Adipocyte (in vitro differentiated cells): Measurements from ENCODE around the gene ZDHHC20.
A peak's percentile ranks its signal among the peaks of the same experiment; 100 is the strongest.

Source experiments
- DNase-seq: peaks from one replicate; pipeline ENCODE4 v3.0.0-alpha.2; 2015; ENCODE audit warnings: low read depth
- H3K27me3 ChIP-seq: replicated peaks from 2 replicates; pipeline ENCODE4 v1.7.0; 2013; ENCODE audit warnings: mild to moderate bottlenecking, low read length, moderate library complexity; ENCODE audit not compliant: control insufficient read depth, insufficient read depth
- H3K36me3 ChIP-seq: 2 replicates; pipeline ENCODE4 v1.7.0; 2013; ENCODE audit warnings: low read length, mild to moderate bottlenecking, moderate library complexity; ENCODE audit not compliant: control insufficient read depth, insufficient read depth, severe bottlenecking
- H3K4me1 ChIP-seq: 2 replicates; pipeline ENCODE4 v1.7.0; 2013; ENCODE audit warnings: mild to moderate bottlenecking, low read length, moderate library complexity; ENCODE audit not compliant: control insufficient read depth, insufficient read depth
- H3K4me3 ChIP-seq: 2 replicates; pipeline ENCODE4 v1.7.0; 2013; ENCODE audit warnings: mild to moderate bottlenecking, low read length, moderate library complexity
- H3K9ac ChIP-seq: 2 replicates; pipeline ENCODE4 v1.7.0; 2013; ENCODE audit warnings: mild to moderate bottlenecking, low read length, moderate library complexity
- H3K9me3 ChIP-seq: 2 replicates; pipeline ENCODE4 v1.7.0; 2013; ENCODE audit warnings: mild to moderate bottlenecking, low read length, moderate library complexity; ENCODE audit not compliant: control insufficient read depth

Gene ZDHHC20

DNA sequence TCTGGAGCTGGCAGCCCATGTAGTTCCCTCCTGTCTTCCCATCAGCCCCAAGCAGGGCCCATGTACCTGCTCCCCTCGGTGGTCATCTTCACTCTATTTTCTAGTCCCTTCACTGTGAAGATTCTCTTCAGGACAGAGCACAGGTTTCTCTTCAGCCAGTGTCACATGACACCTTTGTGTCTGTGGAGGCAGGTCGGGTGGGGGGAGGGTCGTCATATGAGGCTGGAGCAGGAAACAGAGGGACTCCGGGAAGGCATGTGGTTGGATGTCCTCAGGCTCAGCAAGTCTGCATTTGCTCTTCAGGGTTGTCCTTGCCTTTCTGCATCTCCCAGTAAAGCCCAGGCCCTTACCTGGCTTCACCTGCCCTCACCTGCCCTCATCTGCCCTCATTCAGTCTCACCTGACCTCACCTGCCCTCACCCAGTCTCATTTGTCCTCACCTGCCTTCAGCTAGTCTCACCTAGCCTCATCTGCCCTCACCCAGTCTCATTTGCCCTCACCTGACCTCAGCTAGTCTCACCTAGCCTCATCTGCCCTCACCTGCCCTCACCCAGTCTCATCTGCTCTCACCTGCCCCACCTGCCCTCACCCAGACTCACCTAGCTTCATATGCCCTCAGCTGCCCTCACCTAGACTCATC lies 120.3 kb downstream of the ZDHHC20 start:
- Histone ChIP-seq H3K4me3 (no peak overlapping the region), H3K27me3 (peaks cover 7% of the 10 kb centered on the region), H3K4me1 (no peaks in the 10 kb centered on the region), H3K9me3 (no peaks in the 10 kb centered on the region), H3K9ac (no peak overlapping the region), H3K36me3 (no peaks in the 10 kb centered on the region)
- no peak for DNase-seq

DNA sequence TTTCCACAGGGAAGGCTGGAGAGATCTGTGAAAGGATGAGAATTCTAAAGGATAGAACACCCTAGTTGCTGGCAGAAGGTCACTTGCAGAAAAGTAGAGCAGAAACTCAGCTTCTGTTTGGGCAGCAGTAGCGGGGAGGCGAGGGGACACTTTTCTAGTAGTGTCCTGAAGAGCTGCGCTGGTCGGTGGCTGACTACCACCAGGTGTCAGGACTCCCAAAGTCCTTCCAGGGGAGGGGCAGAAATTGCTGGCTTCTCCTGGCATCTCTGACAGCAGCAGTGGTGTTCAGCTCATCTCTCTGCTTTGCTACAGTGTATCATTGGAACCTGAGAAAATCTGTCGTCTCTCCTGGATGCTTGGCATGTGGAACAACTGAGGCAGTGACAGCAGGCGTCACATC lies 120.9 kb downstream of the ZDHHC20 start:
- no peaks in the 10 kb centered on the region for H3K4me1 ChIP-seq
- H3K27me3 ChIP-seq, result peaks cover 7% of the 10 kb centered on the region
- no peak overlapping the region for H3K9ac ChIP-seq
- no peak for DNase-seq
- H3K9me3 ChIP-seq, result no peaks in the 10 kb centered on the region
- no peak overlapping the region for H3K4me3 ChIP-seq
- no peaks in the 10 kb centered on the region for H3K36me3 ChIP-seq

DNA sequence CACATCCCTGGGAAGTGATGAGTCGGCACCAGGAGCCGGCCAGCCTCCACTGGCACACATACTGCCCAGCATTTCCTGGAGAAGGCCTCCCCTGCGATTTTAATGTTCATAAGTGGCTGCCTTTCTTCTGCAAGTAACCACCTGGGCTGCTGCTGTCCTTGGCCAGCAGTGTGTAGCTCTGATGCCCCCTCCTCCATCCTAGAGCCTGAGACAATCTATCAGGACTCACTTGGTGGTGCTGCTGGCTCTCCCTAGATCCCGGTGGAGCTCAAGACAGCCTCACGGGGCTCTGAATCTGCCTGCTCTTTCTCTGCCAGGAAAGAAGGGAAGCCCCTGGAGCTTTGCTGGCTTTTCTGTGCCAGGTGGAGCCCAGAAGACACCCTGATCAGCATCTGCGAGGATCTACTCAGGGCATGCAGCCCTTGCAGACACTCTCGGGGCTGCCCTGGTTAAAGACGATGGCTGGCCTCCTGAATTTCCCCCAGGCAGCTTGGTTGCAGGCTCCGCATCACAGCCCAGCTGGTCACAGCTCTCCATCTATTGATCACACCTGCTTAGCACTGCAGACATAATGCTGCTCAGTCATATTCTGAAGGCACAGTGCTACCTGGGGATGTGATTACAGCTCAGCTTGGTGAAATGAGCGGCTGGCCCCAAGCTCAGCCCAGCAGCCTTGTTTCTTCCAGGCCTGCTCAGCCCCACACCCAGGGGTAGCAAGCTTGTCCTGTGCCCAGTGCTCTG lies 122.3 kb downstream of the ZDHHC20 start:
- no peak overlapping the region for H3K9ac ChIP-seq
- H3K4me1 ChIP-seq, result no peaks in the 10 kb centered on the region
- no peak overlapping the region for H3K4me3 ChIP-seq
- H3K27me3 ChIP-seq, result peaks cover 7% of the 10 kb centered on the region
- no peak for DNase-seq
- no peaks in the 10 kb centered on the region for H3K9me3 ChIP-seq
- no peaks in the 10 kb centered on the region for H3K36me3 ChIP-seq

DNA sequence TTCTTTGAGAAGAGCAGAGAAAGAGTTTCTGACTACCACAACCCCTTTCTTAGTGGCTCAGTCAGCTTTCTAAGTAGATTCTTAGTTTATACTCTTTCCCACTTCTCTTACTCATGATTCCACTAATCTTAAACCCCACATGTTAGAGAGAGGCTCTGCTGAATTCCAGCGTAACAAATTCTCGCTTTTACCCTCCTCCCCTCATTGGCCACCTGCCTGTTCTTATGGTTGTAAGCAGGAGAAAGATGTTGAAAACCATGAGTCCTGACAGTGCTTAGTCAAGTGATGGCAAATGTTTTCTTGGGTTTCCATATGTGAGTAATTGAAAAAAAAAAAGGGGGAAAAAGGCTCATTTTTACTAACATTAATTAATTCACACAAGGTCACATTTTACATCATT lies 125.9 kb downstream of the ZDHHC20 start:
- no peaks in the 10 kb centered on the region for H3K4me1 ChIP-seq
- no peaks in the 10 kb centered on the region for H3K27me3 ChIP-seq
- no peaks in the 10 kb centered on the region for H3K36me3 ChIP-seq
- no peaks in the 10 kb centered on the region for H3K9me3 ChIP-seq
- no peak for DNase-seq
- no peak overlapping the region for H3K9ac ChIP-seq
- H3K4me3 ChIP-seq, result no peak overlapping the region

DNA sequence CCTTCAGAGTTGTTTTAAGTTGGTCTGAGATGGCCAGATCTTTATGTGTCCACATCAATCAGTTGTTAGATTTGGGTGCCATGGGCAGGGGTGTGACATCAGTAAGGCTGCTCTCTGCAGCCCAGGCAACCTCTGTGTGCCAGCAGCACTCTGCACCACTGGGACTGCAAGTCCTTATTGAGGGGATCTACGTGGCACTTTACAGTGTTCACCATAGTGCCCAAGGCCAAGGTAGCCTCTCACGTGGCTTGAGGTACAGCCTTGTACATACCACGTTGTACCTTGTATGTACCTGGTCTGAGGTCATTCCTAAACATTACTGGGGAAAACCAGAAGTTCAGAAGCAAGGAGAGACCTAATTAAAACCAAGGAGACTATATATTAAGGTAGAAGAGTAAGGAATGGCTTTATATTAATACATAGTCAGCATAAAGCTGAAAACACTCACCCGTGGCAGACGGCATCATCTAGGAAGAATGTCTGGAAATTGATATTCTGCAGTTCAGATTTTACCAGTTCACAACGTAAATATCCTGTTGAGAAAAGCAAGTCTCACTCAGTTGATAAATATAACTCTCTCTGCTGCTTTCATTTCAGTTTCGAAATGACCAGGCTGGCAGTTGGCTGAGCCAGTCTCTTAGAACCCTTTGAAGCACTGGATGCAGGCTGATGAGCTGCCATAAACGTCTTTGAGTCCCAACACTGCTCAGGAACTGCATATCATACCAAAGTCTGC lies 128.8 kb downstream of the ZDHHC20 start:
- no peaks in the 10 kb centered on the region for H3K36me3 ChIP-seq
- peaks cover 4% of the 10 kb centered on the region for H3K4me1 ChIP-seq
- H3K9me3 ChIP-seq, result no peaks in the 10 kb centered on the region
- no peaks in the 10 kb centered on the region for H3K27me3 ChIP-seq
- DNase-seq, result peak; percentile 34
- H3K4me3 ChIP-seq, result no peak overlapping the region
- H3K9ac ChIP-seq, result no peak overlapping the region

DNA sequence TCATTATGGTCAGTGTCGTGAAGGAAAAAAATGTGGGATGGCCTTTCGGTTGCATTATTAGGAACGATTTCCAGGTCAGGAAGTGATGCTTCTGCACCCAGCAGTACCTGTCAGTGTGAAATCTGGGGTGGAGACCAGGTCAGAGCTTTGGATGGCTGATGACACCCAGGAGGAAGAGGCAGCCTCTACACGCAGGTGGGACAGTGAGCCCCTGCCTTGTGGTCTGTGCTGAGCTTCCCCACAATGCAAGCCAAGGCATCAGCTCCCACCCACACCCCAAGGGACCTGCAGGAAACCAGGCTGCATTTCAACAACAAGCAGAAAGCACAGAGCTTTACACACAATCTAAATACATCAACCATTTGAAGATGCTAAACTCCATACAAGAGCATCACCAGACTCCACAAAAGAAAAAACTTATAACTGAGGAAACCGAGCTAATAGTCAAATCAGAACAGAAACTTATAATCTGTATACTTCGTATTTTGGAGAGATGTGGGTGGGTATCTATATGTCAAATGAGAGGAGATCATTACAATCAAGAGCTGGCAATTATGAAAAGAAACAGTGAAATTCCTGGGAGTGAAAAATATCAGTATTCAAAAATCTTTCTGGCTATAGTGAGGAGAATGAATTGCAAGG lies 130.1 kb downstream of the ZDHHC20 start:
- Histone ChIP-seq H3K4me3 (no peak overlapping the region), H3K36me3 (no peaks in the 10 kb centered on the region), H3K27me3 (no peaks in the 10 kb centered on the region), H3K9ac (no peak overlapping the region), H3K9me3 (no peaks in the 10 kb centered on the region), H3K4me1 (peaks cover 4% of the 10 kb centered on the region)
- DNase-seq, result no peak

DNA sequence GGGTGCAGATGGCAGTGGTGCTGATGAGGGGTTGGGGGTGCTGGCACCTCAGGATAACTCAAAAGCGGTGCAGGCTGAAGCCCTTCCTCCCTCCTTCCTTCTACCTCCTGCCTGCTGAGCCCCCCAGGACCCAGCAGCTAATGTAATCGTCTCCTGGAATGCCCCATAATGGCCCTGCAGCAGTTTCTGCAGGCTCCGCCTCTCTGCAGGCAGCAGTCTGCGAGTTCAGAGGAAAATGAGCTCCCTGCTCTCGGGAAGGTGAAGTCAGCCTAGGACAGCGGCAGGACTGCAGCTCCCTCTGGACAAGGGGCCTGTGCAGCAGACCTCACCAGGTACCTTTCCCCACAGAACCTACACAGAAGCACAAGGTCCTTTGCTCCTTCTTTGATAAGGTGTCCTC lies 130.9 kb downstream of the ZDHHC20 start:
- DNase-seq, result no peak
- no peak overlapping the region for H3K9ac ChIP-seq
- H3K36me3 ChIP-seq, result no peaks in the 10 kb centered on the region
- no peaks in the 10 kb centered on the region for H3K9me3 ChIP-seq
- no peak overlapping the region for H3K4me3 ChIP-seq
- peaks cover 4% of the 10 kb centered on the region for H3K4me1 ChIP-seq
- no peaks in the 10 kb centered on the region for H3K27me3 ChIP-seq

DNA sequence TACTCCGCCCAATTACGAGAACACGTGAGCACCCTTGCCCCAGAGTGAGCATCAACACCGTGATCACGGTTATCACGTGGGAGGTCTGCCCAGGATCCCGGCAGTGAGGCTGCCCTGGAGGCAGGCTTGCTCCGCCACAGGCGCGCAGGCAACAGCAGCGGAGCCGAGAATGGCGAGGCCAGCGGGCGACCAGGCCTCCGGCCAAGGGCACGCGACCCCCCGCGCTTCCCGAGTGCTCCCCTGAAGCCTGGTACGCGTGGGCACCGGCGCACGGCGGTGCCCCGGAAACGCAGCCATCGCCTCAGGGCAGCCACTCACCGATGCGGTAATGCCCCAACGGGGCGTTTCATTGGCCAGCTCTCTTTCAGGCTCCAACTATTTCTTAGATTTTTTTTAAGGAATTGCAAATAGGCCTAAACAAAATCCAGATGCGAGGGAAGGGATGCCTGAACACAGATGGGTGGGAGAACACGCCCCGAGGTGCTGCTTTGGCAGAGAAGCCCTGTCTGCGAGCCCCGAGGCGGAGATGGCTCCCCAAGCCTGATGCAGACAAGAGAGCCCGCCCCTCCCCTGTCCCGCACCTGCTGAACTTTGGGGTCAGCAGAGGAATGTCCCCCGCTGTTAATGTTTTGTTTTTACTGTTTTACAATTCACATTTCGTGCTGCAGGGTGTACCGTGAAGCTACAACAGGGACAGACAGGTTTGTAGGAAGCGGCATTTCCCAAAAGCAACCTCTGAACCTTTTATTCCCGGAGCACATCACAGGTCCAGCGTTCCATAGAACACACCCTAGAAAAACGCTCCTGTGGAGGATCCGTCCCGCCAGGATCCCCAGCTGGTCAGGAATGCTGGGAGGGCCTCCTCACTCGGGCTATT lies 132.7 kb downstream of the ZDHHC20 start:
- Histone ChIP-seq H3K36me3 (no peaks in the 10 kb centered on the region), H3K27me3 (no peaks in the 10 kb centered on the region), H3K9ac (peak overlapping the region; percentile 76), H3K9me3 (no peaks in the 10 kb centered on the region), H3K4me3 (peak overlapping the region; percentile 88), H3K4me1 (peaks cover 4% of the 10 kb centered on the region)
- peak; percentile 88 for DNase-seq

DNA sequence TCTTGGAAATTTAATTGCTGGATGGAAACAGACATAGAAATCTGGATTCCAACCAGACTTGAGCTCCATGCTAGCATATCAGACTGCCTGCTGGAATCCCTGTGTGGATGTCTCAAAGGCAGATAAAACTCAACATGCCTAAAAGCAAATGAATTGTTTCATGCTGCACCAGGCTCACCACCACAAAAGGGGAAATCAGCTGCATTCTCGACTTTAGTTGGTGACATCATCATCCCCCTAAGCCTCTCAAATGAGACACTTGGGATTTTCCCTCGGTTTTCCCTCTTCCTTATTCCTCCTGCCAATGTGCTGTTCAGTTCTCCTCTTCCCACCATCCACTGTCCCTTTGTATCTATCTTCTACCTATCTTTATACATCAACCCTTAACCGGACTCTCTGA lies 134.3 kb downstream of the ZDHHC20 start:
- Histone ChIP-seq H3K27me3 (no peaks in the 10 kb centered on the region), H3K36me3 (no peaks in the 10 kb centered on the region), H3K4me1 (peaks cover 4% of the 10 kb centered on the region), H3K9ac (no peak overlapping the region), H3K4me3 (no peak overlapping the region), H3K9me3 (no peaks in the 10 kb centered on the region)
- no peak for DNase-seq

DNA sequence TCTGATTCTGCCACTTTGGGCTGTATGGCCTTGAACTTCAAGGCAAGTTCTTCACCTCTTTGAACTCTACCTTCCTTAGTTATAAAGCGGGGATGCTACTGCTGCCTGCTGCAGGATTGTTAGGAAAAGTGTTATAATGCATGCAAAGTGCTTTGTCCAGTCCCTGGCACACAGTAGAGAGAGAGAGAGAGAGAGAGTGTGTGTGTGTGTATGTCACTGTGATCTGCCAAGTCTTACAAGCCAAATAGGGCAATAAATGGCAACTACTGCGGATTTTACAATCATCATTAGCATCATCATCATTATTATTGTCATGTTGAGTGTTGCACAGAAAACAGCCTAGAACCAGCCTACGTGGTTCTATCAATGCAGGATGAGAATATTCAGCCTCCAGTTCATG lies 136.1 kb downstream of the ZDHHC20 start:
- peaks cover 4% of the 10 kb centered on the region for H3K4me1 ChIP-seq
- H3K9me3 ChIP-seq, result no peaks in the 10 kb centered on the region
- no peak overlapping the region for H3K9ac ChIP-seq
- H3K27me3 ChIP-seq, result no peaks in the 10 kb centered on the region
- no peak for DNase-seq
- H3K4me3 ChIP-seq, result no peak overlapping the region
- H3K36me3 ChIP-seq, result no peaks in the 10 kb centered on the region
